ENCODE measurements around the gene DAP. TPM values are rescaled to one million over a fixed set of nuclear protein-coding genes. Genes with fewer than 3 reads are reported as not detected.

DAP gene
- total and polyA plus RNA-seq, 12 donors, result 14.2 to 52.5 (median 28.0) TPM

GRCh38 chr5:10706326-10706725 is 54.7 kb downstream of the DAP start:
- H3K4me1 ChIP-seq, result peaks cover 9 to 58% (median 39%) of the 10 kb centered on the region in 9 donors
- 98% methylated on average over 4 of the region's 4 CpGs for WGBS, 2 donors
- no peak overlapping the region for H3K27ac ChIP-seq
- DNase-seq, result no peak
- H3K4me3 ChIP-seq, result no peak overlapping the region
- no peaks in the 10 kb centered on the region for H3K9me3 ChIP-seq
- TF ChIP-seq CTCF (IDR thresholded peaks at IDR 0.05), result no peak
- H3K36me3 ChIP-seq, result no peaks in the 10 kb centered on the region
- intact Hi-C loops (cut with DNase I), result loop anchor here in 3 of 10 donors (10.0 kb wide), 3 partner anchors 48 to 1318 kb away; no protein-coding TSS in a partner anchor
- H3K27me3 ChIP-seq, result no peaks in the 10 kb centered on the region
- no peak for ATAC-seq

GRCh38 chr5:10705747-10706146 is 55.3 kb downstream of the DAP start:
- intact Hi-C loops (cut with DNase I), result loop anchor here in 3 of 10 donors (10.0 kb wide), 3 partner anchors 49 to 1319 kb away; no protein-coding TSS in a partner anchor
- Histone ChIP-seq H3K27me3 (no peaks in the 10 kb centered on the region), H3K9me3 (no peaks in the 10 kb centered on the region), H3K36me3 (no peaks in the 10 kb centered on the region), H3K27ac (peak overlapping the region in 2 of 10 donors; percentile 16 to 54), H3K4me1 (peaks cover 9 to 57% (median 39%) of the 10 kb centered on the region in 9 donors), H3K4me3 (no peak overlapping the region)
- DNase-seq (no peak), ATAC-seq (no peak)
- no peak for TF ChIP-seq CTCF (IDR thresholded peaks at IDR 0.05)
- WGBS, 2 donors, result 95 to 98% methylated on average over 2 of the region's 2 CpGs

GRCh38 chr5:10704949-10705621 is 55.9 kb downstream of the DAP start:
- ATAC-seq (peak in 4 of 8 donors; percentile 27 to 55 (median 46)), DNase-seq (no peak)
- intact Hi-C loops (cut with DNase I), result loop anchor here in 6 of 10 donors (5.0 to 10.0 kb wide), 6 partner anchors 50 to 1320 kb away; partner anchors contain the start of gene DAP (in 3 of the 6)
- Histone ChIP-seq H3K36me3 (peaks cover 0 to 3% (median 0%) of the 10 kb centered on the region in 9 donors), H3K9me3 (no peaks in the 10 kb centered on the region), H3K27ac (peak overlapping the region in 5 of 10 donors; percentile 16 to 54 (median 37)), H3K4me1 (peaks cover 9 to 50% (median 39%) of the 10 kb centered on the region in 9 donors), H3K27me3 (no peaks in the 10 kb centered on the region), H3K4me3 (no peak overlapping the region)
- 66 to 68% methylated on average over 10 of the region's 10 CpGs for WGBS, 2 donors
- TF ChIP-seq CTCF (IDR thresholded peaks at IDR 0.05), result no peak

- H3K4me1 ChIP-seq, result peaks cover 9 to 48% (median 39%) of the 10 kb centered on the region in 9 donors
- no peak overlapping the region for H3K4me3 ChIP-seq
- peaks cover 0 to 9% (median 0%) of the 10 kb centered on the region in 9 donors for H3K36me3 ChIP-seq
- 66 to 84% methylated on average over 5 of the region's 5 CpGs for WGBS, 2 donors
- intact Hi-C loops (cut with DNase I), result loop anchor here in 6 of 10 donors (5.0 to 10.0 kb wide), 6 partner anchors 51 to 1321 kb away; partner anchors contain the start of gene DAP (in 3 of the 6)
- ATAC-seq (peak in 4 of 8 donors; percentile 19 to 57 (median 40)), DNase-seq (no peak)
- H3K27ac ChIP-seq, result peak overlapping the region in 6 of 10 donors; percentile 36 to 54 (median 42)
- H3K9me3 ChIP-seq, result no peaks in the 10 kb centered on the region
- TF ChIP-seq CTCF (IDR thresholded peaks at IDR 0.05), result no peak
- no peaks in the 10 kb centered on the region for H3K27me3 ChIP-seq
Observed at GRCh38 chr5:10703676-10704075, 57.4 kb downstream of the DAP start.
